ENCODE results near the gene NMBR. TPM values are rescaled to one million over a fixed set of nuclear protein-coding genes. Genes with fewer than 3 reads are reported as not detected.
A peak's percentile ranks its signal among the peaks of the same experiment; 100 is the strongest.
"Not testable (repeated sequence)": the region's sequence is repeated elsewhere in the genome, so short reads cannot be mapped to it uniquely, and the experiment has no call there.

NMBR gene
- under 1 TPM in 1 of 4 donors, not detected in 3; 0.41 TPM for total RNA-seq

GRCh38 chr6:142146828-142147662 lies at the start of gene NMBR, which contains the start of gene VTA1:
TSS of gene NMBR (minus strand) at chr6:142147122. CDS start at chr6:142088658, 58,464 bp downstream.
TSS of gene VTA1 (plus strand) at chr6:142147263. CDS start at chr6:142147288, 25 bp downstream.
- TF ChIP-seq POLR2A (IDR thresholded peaks at IDR 0.05): peak in 1 of 2 donors; percentile 33
- peak; percentile 87 to 97 (median 92) for TF ChIP-seq CTCF (IDR thresholded peaks at IDR 0.05)
- intact Hi-C loops (cut with DNase I; ENCODE audit: low total_unique reads): no loop called here

DNA sequence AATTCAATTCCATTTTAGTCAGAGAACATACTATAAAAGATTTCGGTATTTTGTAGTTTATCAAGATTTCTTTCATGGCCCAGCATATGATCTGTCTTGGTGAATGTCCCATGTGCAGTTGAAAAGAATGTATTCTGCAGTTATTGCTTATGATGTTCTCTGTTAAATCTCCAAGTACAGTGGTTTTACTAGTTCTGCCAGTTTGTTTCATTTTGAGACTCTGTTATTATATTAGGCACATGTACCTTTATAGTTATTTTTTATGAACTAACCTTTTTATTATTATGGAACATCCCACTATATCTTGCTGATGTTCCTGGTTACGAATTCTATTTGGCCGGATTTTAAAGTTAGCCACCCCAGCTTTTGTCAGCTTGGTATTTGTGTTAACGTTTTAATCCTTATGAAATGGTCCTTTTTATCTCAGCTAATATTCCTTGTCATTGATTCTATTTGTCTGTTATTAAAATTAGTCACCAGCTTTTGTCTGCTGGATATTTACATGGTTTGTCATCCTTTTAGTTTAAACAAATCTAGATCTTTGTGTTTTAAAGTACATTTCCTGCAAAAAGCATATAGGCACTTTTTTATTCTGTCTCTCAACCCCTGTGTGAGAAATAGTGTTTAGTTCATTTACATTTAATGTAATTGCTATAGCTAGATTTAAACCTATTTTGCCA lies 49.1 kb upstream of the NMBR start:
- Histone ChIP-seq H3K27ac (no peak overlapping the region), H3K9me3 (no peaks in the 10 kb centered on the region), H3K27me3 (no peaks in the 10 kb centered on the region), H3K4me3 (no peak overlapping the region), H3K36me3 (no peaks in the 10 kb centered on the region), H3K4me1 (no peaks in the 10 kb centered on the region)
- no peak for DNase-seq
- no peak for TF ChIP-seq CTCF (IDR thresholded peaks at IDR 0.05)
- no peak for TF ChIP-seq POLR2A (IDR thresholded peaks at IDR 0.05)
- intact Hi-C loops (cut with DNase I; ENCODE audit: low total_unique reads): no loop called here

More at GRCh38 chr6:142146828-142147662, at the start of gene NMBR, which contains the start of gene VTA1:
- Histone ChIP-seq H3K27me3 (no peaks in the 10 kb centered on the region), H3K4me3 (peak within 1 kb of the TSS; percentile 73 to 85), H3K27ac (peak within 1 kb of the TSS; percentile 74 to 78), H3K36me3 (peaks cover 0 to 2% of the 10 kb centered on the region in 2 donors), H3K4me1 (peaks cover 0 to 16% of the 10 kb centered on the region in 2 donors), H3K9me3 (no peaks in the 10 kb centered on the region)
- peak; percentile 97 for DNase-seq

- no peak for DNase-seq
- H3K9me3 ChIP-seq: no peaks in the 10 kb centered on the region
- H3K4me3 ChIP-seq: no peak overlapping the region
- H3K27ac ChIP-seq: no peak overlapping the region
- TF ChIP-seq CTCF (IDR thresholded peaks at IDR 0.05) (no peak), POLR2A (IDR thresholded peaks at IDR 0.05) (no peak)
- H3K27me3 ChIP-seq: no peaks in the 10 kb centered on the region
- intact Hi-C loops (cut with DNase I; ENCODE audit: low total_unique reads): no loop called here
- no peaks in the 10 kb centered on the region for H3K4me1 ChIP-seq
- no peaks in the 10 kb centered on the region for H3K36me3 ChIP-seq
Observed at GRCh38 chr6:142193621-142194020, 46.7 kb upstream of the NMBR start.

- H3K9me3 ChIP-seq: no peaks in the 10 kb centered on the region
- no peaks in the 10 kb centered on the region for H3K36me3 ChIP-seq
- no peak for TF ChIP-seq CTCF (IDR thresholded peaks at IDR 0.05)
- no peak for TF ChIP-seq POLR2A (IDR thresholded peaks at IDR 0.05)
- H3K27me3 ChIP-seq: no peaks in the 10 kb centered on the region
- H3K4me1 ChIP-seq: no peaks in the 10 kb centered on the region
- intact Hi-C loops (cut with DNase I; ENCODE audit: low total_unique reads): no loop called here
- no peak overlapping the region for H3K4me3 ChIP-seq
- no peak for DNase-seq
- H3K27ac ChIP-seq: no peak overlapping the region
Observed at GRCh38 chr6:142192343-142192742, 45.4 kb upstream of the NMBR start.

- DNase-seq: no peak
- Histone ChIP-seq H3K36me3 (no peaks in the 10 kb centered on the region), H3K4me3 (no peak overlapping the region), H3K27ac (no peak overlapping the region), H3K9me3 (no peaks in the 10 kb centered on the region), H3K27me3 (no peaks in the 10 kb centered on the region), H3K4me1 (no peaks in the 10 kb centered on the region)
- TF ChIP-seq POLR2A (IDR thresholded peaks at IDR 0.05) (no peak), CTCF (IDR thresholded peaks at IDR 0.05) (no peak)
- intact Hi-C loops (cut with DNase I; ENCODE audit: low total_unique reads): no loop called here
Observed at GRCh38 chr6:142189057-142189456, 42.1 kb upstream of the NMBR start.

GRCh38 chr6:142188341-142188740 lies 41.4 kb upstream of the NMBR start:
- H3K4me3 ChIP-seq; H3K9me3 ChIP-seq; H3K27ac ChIP-seq; H3K36me3 ChIP-seq; intact Hi-C loops (cut with DNase I; ENCODE audit: low total_unique reads); H3K4me1 ChIP-seq; DNase-seq; H3K27me3 ChIP-seq: not testable (repeated sequence)

Data from uterus (tissue), 4 donors.